A549 treated with Hydrocortisone at 1 μM for 4 hours (cell line): ENCODE results near the gene GABRR2. TPM values are rescaled to one million over a fixed set of nuclear protein-coding genes. Genes with fewer than 3 reads are reported as not detected.

Experiments used
- total RNA-seq: library from RNA; stranded (reverse); fragments of 200-300 nt; extraction: Qiagen RNA extraction; gene quantifications from 5 replicates; pipeline ENCODE4 v1.2.3, GENCODE V29; 2022

The GABRR2 gene
- total RNA-seq, result 0.06 to 0.09 TPM in 2 of 5 replicates, not detected in the others

GRCh38 chr6:89315249-89315885 lies at the start of gene GABRR2:
Gene GABRR2 (minus strand): TSS chr6:89315299. CDS start chr6:89315165, 134 bp downstream.

GRCh38 chr6:89352278-89353117 lies 37.4 kb upstream of the GABRR2 start, which contains the start of gene UBE2J1:
Gene UBE2J1 (minus strand): TSS chr6:89352722. CDS start chr6:89352569, 153 bp downstream.

GRCh38 chr6:89217299-89217910 lies 97.7 kb downstream of the GABRR2 start, which contains the start of gene GABRR1:
Gene GABRR1 (minus strand): TSS chr6:89217358. CDS start chr6:89217322, 36 bp downstream.

Other genes starting within 250 kb of the GABRR2 start
- gene PNRC1, start 234.5 kb downstream of the GABRR2 start, total RNA-seq, result 25.4 to 39.2 TPM (median 35.3 TPM) in 5 replicates
- 1.3 to 2.2 TPM (median 1.7 TPM) in 5 replicates for gene SRSF12, start 197.2 kb downstream of the GABRR2 start, total RNA-seq
- 9.3 to 16.4 TPM (median 13.8 TPM) in 5 replicates for gene PM20D2, start 169.2 kb downstream of the GABRR2 start, total RNA-seq
- not detected in 5 replicates for gene GABRR1, start 97.9 kb downstream of the GABRR2 start, total RNA-seq
- 12.1 to 17.4 TPM (median 14.5 TPM) in 5 replicates for gene UBE2J1, start 37.4 kb upstream of the GABRR2 start, total RNA-seq
- gene RRAGD, start 97.0 kb upstream of the GABRR2 start, total RNA-seq, result 3.5 to 4.8 TPM (median 4.6 TPM) in 5 replicates
- 1.5 to 2.4 TPM (median 1.8 TPM) in 5 replicates for gene ANKRD6, start 117.9 kb upstream of the GABRR2 start, total RNA-seq